HG02798 (cell line): ENCODE data around the gene NUP93.
"Not testable (repeated sequence)": the region's sequence is repeated elsewhere in the genome, so short reads cannot be mapped to it uniquely, and the experiment has no call there.

ENCODE experiments used
- ATAC-seq: cut with Tn5 transposase; IDR thresholded peaks from one replicate; pipeline ENCODE4 v1.9.1; 2021; ENCODE audit warnings: mild to moderate bottlenecking; ENCODE audit not compliant: unreplicated experiment, poor library complexity

NUP93 gene

GRCh38 chr16:56807676-56808067, 77.7 kb downstream of the NUP93 start:
- ATAC-seq: not testable (repeated sequence)

DNA sequence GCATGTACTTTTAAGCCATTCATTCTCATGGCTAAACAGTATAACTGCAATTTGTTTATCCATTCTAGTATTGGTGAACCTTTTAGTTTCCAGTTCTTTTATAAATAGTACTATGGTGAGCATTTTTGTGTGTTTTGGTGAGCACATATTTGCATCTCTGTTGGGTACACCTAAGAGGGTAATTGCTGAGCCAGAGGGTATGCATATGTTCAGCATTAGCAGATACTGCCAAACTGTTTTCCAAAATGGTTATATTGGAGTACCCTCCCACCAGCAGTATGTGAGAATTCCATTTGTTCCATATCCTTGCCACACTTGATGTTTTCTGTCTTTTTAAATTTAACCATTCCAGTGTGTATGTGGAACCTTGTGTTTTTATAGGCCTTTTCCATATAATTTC, 81.0 kb downstream of the NUP93 start:
- no peak for ATAC-seq

DNA sequence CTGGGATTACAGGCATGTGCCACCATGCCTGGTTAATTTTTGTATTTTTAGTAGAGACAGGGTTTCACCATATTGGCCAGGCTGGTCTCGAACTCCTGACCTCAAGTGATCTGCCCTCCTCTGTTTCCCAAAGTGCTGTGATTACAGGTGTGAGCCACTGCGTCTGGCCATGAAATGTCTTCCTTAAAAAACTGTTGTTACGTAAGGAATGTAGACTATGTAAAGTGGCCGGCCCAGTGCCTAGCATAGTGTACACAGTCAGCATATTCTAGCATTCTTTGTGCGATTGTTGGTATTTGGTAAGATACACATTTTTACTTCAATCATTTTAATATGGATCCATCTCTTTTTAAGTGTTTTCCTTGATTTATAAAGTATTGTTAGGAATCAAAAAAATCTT, 81.7 kb downstream of the NUP93 start:
- ATAC-seq: not testable (repeated sequence)

DNA sequence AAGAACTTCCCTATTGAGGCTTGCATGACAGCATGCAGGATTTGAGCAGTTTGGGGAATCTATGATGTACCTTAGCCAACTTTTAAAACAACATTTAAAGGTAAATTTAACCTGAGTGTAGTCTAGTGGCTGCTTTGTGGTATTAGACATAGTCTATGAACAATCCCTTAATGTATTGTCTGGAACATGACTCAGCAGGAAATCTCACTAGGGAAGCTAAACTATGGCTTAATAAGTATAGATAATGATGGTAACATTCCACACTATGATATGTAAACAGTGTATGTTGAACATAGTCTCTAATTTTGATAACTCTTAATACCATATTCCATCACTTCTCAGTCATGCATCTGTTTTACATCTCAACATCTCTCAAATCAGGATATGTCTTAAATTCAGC, 83.0 kb downstream of the NUP93 start:
- ATAC-seq: no peak

DNA sequence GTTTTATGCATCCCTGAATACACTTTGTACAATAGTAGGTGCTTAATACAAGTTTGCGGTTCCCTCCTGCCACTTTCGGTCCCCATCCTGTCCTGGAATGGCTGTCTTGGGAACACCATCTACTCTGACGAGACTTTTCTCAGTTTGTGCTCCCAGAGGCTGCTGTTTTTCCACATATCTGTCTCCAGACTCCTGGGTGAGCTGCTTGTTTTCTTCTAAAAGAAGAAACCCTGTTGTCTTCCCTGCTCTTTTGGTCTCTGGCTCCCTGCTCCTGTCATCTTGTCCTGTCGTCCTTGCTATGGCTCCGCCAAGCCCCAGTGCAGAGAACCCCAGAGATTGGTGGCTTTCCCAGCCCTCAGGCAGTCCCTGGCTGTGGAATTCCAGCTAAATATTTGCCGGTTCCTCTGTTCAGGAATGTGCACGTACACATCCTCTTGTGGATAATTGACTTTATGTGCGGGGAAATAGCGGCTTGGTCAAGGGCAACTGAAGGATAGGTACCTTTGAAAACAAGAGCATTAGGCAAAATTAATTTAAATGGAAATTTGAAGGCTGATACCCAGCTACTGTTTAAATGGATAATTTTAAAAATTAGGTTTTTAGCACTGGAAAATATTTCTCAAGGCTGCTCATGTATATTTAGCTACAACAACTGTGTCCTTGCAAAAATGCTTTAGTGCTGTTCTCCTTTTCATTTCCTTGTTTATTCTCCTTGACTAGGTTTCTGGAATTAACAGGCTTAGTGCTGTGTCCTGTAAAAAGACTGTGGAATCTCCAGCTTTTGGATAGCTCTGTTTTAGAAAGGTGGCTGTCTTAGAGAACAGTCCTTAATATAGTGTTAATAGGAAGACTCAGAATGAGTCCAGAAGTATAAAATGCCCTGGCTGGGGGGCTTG, 84.9 kb downstream of the NUP93 start:
- no peak for ATAC-seq

DNA sequence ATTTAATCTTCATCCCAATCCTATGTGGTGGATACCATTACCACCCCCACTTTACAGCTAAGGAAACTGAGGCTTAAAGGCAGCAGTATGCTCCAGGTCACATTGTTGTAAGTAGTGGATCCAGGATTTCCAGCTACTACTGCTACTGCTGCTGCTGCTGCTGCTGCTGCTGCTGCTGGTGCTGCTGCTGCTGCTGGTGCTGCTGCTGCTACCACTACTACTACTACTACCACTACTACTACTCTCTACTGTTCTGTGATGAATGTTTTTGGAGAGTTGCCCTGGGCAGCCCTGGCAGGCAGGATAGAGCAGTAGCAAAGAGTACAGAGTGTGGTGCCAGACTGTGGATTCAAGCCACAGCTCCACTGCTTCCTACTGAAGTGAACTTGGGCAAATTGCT, 85.8 kb downstream of the NUP93 start:
- ATAC-seq: no peak

GRCh38 chr16:56817056-56817455, 87.1 kb downstream of the NUP93 start:
- no peak for ATAC-seq

- no peak for ATAC-seq
These were observed 88.0 kb downstream of the NUP93 start for GRCh38 chr16:56817938-56818337.

DNA sequence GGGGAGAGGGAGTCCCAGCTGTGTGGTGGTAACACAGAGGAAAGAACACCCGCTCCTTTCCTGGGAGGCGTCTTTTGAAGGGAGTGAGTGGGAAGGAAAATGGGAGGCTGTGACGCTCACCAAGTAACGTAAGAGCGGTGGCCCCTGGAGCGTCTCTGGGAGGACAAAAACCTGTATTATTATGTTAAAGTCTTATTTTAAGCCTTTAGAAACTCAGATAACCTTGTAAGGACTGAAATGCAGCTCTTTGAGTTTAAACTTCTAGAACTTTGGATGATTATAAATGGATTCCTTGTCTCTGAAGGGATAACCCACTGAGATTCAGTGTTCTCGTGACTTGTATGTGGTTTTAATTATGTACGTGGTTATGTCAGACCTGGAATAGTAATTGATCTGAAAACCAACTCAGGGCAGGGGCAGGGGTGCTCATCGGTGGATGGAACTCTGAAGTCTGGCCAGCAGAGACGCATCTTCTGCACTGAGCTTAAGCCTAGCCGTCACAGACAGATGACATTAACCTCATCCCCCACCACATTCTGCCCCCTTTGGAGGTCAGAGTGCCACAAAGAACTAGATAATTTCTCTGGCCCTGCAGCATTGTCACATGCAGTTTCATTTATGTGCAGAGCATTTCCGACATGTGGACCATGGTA, 93.3 kb downstream of the NUP93 start:
- no peak for ATAC-seq

DNA sequence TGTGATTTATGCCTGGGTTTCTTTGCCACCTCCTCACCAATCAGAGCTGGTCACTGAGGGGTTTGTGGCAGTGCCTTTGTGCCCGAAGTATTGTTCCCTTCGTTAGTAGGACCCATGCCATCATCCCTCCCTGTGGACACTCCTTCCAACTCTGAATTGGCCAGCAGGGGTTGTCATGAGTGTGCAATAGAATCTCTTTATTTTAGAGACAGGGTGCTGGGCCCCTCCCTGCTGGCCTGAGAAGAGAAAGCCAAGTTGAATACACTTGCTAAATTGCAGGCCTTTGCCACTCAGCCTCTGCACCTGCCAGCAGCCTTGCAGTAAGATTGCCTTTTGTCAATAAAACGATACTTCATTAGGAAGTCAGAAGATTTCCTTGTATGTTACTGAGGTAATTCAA, 94.4 kb downstream of the NUP93 start:
- no peak for ATAC-seq

DNA sequence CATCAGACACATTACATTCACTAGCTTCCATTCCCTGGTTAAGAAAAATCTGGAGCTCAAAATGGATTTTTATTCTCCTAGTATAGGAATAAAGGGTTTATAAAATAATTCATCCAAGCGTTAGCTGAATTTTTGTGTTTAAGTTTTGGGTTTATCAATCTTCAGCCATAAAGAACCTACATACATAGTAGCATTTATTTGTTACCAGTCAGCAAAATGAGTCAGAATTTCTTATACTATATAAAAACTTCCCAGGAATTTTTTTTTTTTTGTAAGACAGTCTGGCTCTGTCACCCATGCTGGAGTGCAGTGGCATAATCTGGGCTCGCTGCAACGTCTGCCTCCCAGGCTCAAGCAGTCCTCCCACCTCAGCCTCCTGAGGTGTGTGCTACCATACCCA, 94.9 kb downstream of the NUP93 start:
- no peak for ATAC-seq

- no peak for ATAC-seq
These were observed 95.9 kb downstream of the NUP93 start for GRCh38 chr16:56825826-56826225.

GRCh38 chr16:56828647-56829046, 98.7 kb downstream of the NUP93 start:
- no peak for ATAC-seq

- ATAC-seq: no peak
These were observed 100.7 kb downstream of the NUP93 start for GRCh38 chr16:56830669-56831068.

DNA sequence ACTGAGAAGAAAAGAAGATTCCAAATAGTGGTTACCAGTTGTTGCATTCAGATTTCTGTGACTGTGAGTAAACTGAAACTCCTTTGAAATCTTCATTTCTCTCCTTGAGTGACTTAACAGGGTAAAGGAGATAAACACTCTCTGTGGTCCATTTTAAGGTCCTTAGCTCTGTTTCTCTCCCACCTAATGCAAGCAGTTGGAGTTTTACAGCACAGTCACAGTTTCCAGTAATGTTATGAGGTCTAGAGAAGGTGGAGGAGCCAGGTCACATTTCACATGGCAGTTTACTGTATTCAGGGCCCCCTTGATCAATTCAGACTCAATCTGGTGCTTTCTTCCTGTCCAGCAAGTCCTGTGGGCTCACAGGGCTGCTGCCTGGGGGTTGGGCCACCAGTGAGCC, 102.8 kb downstream of the NUP93 start:
- ATAC-seq: no peak

DNA sequence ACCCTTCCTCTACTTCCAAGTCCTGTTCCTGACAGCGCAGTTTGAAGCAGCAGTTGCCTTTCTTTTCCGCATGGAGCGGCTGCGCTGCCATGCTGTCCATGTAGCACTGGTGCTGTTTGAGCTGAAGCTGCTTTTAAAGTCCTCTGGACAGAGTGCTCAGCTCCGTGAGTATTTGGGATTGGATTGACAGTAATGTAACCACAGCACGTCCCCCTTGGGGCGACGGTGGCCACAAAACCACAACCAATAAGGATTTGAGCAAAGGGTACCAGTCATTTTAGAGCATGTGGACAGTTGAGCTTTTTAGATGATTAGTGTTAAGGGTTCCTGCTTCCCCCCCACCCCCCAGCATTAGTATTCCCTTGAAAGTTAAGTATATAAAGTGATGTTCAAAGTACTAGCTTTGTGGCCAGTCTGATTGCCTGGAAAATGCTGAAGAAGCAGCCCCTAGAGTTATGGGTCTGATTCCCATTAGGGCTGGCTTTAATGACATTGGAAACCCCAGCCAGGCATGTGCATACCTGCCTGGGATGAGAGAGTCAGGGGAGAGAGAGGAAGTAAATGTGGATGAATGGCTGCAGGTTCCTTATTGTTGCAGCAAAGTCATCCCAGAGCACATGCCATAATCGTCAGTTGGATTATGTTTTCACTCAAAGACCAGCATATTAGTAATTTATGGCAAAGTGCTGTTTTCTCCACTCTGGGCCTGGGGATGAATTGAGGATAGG, 103.5 kb downstream of the NUP93 start:
- no peak for ATAC-seq

DNA sequence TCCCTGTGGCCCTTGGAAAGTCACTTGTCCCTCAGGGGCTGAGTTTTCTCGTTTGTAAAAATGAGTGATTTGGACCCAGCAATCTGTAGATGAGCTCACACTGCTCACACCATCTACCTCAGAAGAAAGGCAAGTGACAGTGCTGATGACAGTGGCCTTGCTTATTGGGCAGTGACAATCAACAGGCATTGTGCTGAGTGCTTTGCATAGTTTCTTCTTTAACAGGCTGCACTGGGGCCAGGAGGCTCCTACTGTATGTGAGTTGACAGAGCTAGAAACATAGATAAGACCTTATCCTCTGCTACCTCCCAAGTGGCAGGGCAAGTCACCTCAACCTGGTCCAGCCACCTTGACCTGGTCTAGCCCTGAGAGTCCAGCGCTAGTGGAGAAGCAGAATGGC, 105.4 kb downstream of the NUP93 start:
- no peak for ATAC-seq

- ATAC-seq: no peak
These were observed 106.7 kb downstream of the NUP93 start for GRCh38 chr16:56836410-56837230.

DNA sequence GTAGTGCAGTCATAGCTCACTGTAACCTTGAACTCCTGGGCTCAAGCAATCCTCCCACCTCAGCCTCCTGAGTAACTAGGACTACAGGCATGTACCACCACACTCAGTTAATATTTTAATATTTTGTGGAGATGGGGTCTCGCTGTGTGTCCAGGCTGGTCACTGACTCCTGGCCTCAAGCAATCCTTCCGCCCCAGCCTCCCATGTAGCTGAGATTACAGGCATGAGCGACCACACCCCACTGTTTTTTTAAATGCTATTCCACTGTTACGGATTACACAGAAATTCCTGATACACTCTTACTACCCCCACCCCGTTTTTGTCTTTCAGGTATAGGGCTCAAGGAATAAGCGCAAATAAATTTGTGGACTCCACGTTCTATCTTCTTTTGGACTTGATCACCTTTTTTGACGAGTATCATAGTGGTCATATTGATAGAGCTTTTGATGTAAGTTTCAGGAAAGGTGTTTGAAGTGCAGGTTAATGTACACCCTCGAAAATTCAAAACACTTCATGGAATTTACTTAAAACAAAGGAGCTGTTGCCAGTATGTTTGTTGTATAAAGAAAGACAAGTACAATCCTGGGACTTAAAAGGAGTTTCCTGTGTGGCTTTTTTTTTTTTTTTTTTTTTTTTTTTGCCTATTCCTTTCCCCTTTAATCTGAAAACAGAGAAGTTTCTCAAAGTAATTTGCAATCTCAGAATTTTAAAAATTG, 108.9 kb downstream of the NUP93 start:
- no peak for ATAC-seq

DNA sequence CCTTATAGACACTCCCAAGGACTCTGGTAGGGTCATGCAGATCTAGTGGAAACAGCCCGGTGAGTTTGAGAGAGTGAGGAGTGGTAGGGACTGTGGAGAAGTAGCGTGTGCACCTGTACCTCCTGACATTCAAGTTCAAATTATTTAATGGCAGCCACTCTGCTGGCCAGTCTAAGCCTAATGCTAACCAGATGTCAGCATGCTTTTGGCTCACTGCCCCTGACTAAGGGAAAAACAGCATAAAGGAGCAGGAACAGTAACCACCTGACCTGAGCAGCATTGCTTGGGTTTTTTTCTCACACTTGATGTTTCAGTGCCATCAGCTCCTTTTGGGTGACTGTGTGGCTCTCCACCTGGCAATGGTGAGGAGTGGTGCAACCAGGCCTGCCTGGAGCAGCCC, 111.3 kb downstream of the NUP93 start:
- ATAC-seq: no peak
